HL-60 (cell line): ENCODE results near the gene XYLT1.

Source experiments
- DNase-seq, 2 experiments: peaks; one replicate each; pipeline ENCODE4 v3.0.0-alpha.2; 2010 to 2020; ENCODE audit warnings: low read depth in 1 of 2, low spot score in 1 of 2
- H3K27ac ChIP-seq: fragments of 250-450 bp; sonication (Bioruptor Pico); replicated peaks from 2 replicates; pipeline ENCODE4 v1.5.1; 2020; ENCODE audit warnings: mild to moderate bottlenecking, moderate library complexity
- H3K27me3 ChIP-seq: fragments of 250-450 bp; sonication (Bioruptor Pico); 2 replicates; pipeline ENCODE4 v1.5.1; 2021; ENCODE audit warnings: mild to moderate bottlenecking, moderate library complexity; ENCODE audit not compliant: insufficient read depth, poor library complexity, severe bottlenecking
- H3K4me3 ChIP-seq: replicated peaks from 2 replicates; pipeline ENCODE4 v1.5.1; 2011; ENCODE audit warnings: mild to moderate bottlenecking, control low read depth, low read length; ENCODE audit not compliant: insufficient read depth
- GABPA ChIP-seq: IDR thresholded peaks from 2 replicates; pipeline ENCODE4 v1.6.1; 2012; ENCODE audit warnings: low read depth
- POLR2AphosphoS5 ChIP-seq: IDR thresholded peaks from 2 replicates; pipeline ENCODE4 v1.6.1; 2012; ENCODE audit warnings: low read depth
- SPI1 ChIP-seq: IDR thresholded peaks from 2 replicates; pipeline ENCODE4 v1.6.1; 2012; ENCODE audit warnings: low read depth, mild to moderate bottlenecking, borderline replicate concordance
- TF ChIP-seq, protein P1 (sequence below): IDR thresholded peaks from one replicate; pipeline ENCODE4 v1.5.1; 2011; ENCODE audit warnings: low read length, control low read depth, inconsistent platforms; ENCODE audit not compliant: insufficient read depth
- TF ChIP-seq, protein P2 (sequence below): IDR thresholded peaks from 2 replicates; pipeline ENCODE4 v1.6.1; 2012; ENCODE audit warnings: low read depth; ENCODE audit not compliant: insufficient replicate concordance

XYLT1 gene

DNA sequence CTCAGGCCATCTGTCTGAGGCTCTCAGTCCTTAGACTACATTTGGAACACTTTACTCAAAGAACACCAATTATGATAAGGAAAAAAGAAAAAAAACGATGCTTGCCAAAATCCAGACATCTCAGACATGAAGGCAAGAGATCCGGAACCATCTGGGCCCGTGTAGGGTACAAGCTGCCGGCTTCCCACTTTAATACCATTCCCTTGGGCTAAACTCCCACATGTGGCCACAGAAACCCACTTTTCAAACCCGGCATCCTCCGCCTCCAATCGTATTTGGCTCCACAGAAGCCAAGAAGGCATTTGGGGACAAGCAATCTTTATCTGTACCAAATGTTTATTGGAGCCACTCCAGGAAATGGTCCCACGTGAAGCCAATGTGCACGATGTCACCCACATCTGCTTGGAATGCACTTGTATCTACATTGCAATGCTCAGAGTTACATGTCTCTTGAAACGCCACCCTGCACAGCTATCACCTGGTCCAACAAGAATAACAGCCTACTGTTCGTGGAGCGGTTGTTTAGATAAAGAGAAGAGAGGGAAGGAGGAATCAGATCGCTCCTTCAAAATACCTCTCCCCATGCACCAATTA is 33.5 kb downstream of the XYLT1 start:
- Histone ChIP-seq H3K27ac (no peak overlapping the region), H3K27me3 (no peaks in the 10 kb centered on the region), H3K4me3 (no peak overlapping the region)
- TF ChIP-seq, protein P1, sequence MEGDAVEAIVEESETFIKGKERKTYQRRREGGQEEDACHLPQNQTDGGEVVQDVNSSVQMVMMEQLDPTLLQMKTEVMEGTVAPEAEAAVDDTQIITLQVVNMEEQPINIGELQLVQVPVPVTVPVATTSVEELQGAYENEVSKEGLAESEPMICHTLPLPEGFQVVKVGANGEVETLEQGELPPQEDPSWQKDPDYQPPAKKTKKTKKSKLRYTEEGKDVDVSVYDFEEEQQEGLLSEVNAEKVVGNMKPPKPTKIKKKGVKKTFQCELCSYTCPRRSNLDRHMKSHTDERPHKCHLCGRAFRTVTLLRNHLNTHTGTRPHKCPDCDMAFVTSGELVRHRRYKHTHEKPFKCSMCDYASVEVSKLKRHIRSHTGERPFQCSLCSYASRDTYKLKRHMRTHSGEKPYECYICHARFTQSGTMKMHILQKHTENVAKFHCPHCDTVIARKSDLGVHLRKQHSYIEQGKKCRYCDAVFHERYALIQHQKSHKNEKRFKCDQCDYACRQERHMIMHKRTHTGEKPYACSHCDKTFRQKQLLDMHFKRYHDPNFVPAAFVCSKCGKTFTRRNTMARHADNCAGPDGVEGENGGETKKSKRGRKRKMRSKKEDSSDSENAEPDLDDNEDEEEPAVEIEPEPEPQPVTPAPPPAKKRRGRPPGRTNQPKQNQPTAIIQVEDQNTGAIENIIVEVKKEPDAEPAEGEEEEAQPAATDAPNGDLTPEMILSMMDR = no peak
- TF ChIP-seq GABPA (no peak), SPI1 (no peak), POLR2AphosphoS5 (no peak)
- TF ChIP-seq, protein P2, sequence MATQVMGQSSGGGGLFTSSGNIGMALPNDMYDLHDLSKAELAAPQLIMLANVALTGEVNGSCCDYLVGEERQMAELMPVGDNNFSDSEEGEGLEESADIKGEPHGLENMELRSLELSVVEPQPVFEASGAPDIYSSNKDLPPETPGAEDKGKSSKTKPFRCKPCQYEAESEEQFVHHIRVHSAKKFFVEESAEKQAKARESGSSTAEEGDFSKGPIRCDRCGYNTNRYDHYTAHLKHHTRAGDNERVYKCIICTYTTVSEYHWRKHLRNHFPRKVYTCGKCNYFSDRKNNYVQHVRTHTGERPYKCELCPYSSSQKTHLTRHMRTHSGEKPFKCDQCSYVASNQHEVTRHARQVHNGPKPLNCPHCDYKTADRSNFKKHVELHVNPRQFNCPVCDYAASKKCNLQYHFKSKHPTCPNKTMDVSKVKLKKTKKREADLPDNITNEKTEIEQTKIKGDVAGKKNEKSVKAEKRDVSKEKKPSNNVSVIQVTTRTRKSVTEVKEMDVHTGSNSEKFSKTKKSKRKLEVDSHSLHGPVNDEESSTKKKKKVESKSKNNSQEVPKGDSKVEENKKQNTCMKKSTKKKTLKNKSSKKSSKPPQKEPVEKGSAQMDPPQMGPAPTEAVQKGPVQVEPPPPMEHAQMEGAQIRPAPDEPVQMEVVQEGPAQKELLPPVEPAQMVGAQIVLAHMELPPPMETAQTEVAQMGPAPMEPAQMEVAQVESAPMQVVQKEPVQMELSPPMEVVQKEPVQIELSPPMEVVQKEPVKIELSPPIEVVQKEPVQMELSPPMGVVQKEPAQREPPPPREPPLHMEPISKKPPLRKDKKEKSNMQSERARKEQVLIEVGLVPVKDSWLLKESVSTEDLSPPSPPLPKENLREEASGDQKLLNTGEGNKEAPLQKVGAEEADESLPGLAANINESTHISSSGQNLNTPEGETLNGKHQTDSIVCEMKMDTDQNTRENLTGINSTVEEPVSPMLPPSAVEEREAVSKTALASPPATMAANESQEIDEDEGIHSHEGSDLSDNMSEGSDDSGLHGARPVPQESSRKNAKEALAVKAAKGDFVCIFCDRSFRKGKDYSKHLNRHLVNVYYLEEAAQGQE = no peak
- no peak for DNase-seq

DNA sequence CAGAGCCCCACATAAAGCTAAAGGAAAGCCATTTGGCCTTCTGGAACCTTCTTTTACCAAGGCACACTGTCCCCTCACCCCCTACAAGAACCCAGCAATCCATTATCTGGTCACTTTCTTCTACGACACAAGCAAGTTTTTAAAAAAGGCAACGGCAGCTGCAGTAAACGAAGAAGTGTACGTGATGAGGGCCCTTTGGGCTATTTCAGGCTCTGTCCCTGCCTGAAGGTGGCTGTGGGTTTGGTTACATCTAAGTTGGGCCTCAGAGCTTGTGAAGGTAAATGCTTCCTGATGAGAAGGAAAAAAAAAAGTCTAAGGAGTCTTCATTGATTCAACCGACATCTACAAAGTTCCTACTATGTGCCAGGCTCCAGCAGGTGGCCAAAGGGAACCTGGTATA is 35.4 kb downstream of the XYLT1 start:
- TF ChIP-seq, protein P2 = no peak
- TF ChIP-seq GABPA (no peak), POLR2AphosphoS5 (no peak), SPI1 (no peak)
- TF ChIP-seq, protein P1 = no peak
- Histone ChIP-seq H3K4me3 (no peak overlapping the region), H3K27me3 (no peaks in the 10 kb centered on the region), H3K27ac (no peak overlapping the region)
- no peak for DNase-seq

DNA sequence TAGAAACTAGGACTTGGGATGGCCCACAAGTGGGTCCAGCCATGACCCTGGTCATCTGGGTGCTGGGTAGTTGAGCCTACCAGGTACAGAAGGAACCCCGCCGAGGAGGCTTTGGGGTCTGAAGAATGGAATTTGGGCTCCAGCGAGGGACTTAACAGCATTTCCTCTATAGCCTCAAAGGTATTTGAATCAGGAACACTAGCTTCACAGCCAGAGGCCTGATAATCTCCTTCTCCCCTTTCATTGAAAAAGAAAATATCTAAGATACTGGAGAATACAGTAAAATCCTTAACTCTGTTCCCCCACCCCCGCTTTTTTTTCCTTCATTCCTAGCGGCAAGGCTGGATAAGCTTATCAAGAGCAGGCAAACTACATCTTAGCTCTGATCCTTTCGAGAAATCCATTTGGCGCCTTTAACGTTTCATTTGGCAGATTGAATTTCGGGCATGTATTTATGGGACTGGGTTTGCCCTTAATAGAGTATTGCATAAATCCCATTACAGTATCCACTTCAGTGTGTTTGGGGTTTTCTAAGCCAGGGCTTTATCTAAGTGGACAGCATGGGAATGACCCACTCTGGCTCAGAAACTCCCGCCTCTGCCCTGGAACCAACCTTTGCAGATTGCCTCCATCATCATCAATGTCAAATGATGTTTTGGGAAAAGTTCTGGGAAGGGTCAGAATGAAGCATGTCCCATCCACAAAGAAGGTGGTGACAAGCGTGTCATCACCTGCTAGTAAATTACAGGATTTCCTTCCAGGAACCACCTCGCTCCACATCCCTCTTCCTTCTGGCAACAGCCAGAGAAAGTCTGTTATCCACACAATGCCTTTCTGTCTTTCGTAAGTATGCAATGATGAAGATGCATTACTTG is 36.9 kb downstream of the XYLT1 start:
- H3K27ac ChIP-seq = no peak overlapping the region
- DNase-seq = no peak

More for the DNA sequence above, 36.9 kb downstream of the XYLT1 start:
- Histone ChIP-seq H3K27me3 (no peaks in the 10 kb centered on the region), H3K4me3 (no peak overlapping the region)
- TF ChIP-seq, protein P2 = no peak
- TF ChIP-seq POLR2AphosphoS5 (no peak), SPI1 (no peak), GABPA (no peak)
- TF ChIP-seq, protein P1 = no peak
